B cell (primary cell): ENCODE measurements around the gene PSENEN. TPM values are rescaled to one million over a fixed set of nuclear protein-coding genes. Genes with fewer than 3 reads are reported as not detected.
A peak's percentile ranks its signal among the peaks of the same experiment; 100 is the strongest.

Experiments
- ATAC-seq: fragments of 200-7000 bp; cut with Tn5 transposase; one replicate; pipeline ENCODE4 v1.10.0; 2021; ENCODE audit warnings: low read depth, mild to moderate bottlenecking, moderate number of reproducible peaks, moderate library complexity
- CTCF ChIA-PET: fragments of 350-600 bp; sonication (Branson Sonifier 250); formaldehyde crosslinking; loops from one replicate; lab custom pipeline; 2021; ENCODE audit warnings: antibody characterized with exemption, inconsistent platforms; lab: Charles Lee
- POLR2A ChIA-PET: fragments of 350-600 bp; sonication (Branson Sonifier 250); formaldehyde crosslinking; loops from one replicate; lab custom pipeline; 2021; ENCODE audit warnings: antibody characterized with exemption; lab: Charles Lee
- DNase-seq: peaks from one replicate; pipeline ENCODE4 v3.0.0; 2013
- H2AFZ ChIP-seq: 2 replicates; pipeline ENCODE4 v1.6.1; 2012; ENCODE audit warnings: mild to moderate bottlenecking, low read depth, low read length; ENCODE audit not compliant: insufficient read depth, poor library complexity, severe bottlenecking
- H3K27ac ChIP-seq, 2 donors: 1 replicate in 1 of 2; 2 replicates in 1 of 2; pipeline ENCODE4 v1.5.1; 2012 to 2013; ENCODE audit warnings: low read length in 2 of 2, mild to moderate bottlenecking in 2 of 2, moderate library complexity in 1 of 2
- H3K27me3 ChIP-seq, 4 experiments: fragments of 200-600 bp in 1 of 4; sonication (generic) in 1 of 4; replicated peaks in 1 of 4; 1 replicate in 2 of 4; 2 replicates in 2 of 4; pipeline versions ENCODE4 v1.6.1 to v1.7.0; 2013 to 2016; ENCODE audit warnings: low read length in 3 of 4, mild to moderate bottlenecking in 2 of 4, mixed read lengths in 1 of 4, moderate library complexity in 1 of 4; ENCODE audit not compliant: insufficient read depth in 4 of 4, control insufficient read depth in 3 of 4; ENCODE audit errors: control extremely low read depth in 1 of 4
- H3K36me3 ChIP-seq, 2 experiments: replicated peaks in 1 of 2; 1 replicate in 1 of 2; 2 replicates in 1 of 2; pipeline versions ENCODE4 v1.6.1 to v1.7.1; 2013; ENCODE audit warnings: low read length in 1 of 2; ENCODE audit not compliant: insufficient read depth in 2 of 2, control insufficient read depth in 1 of 2; ENCODE audit errors: control extremely low read depth in 1 of 2, extremely low read depth in 1 of 2
- H3K4me1 ChIP-seq, 2 donors: fragments of 200-600 bp in 1 of 2; sonication (generic) in 1 of 2; 1 replicate in 1 of 2; 2 replicates in 1 of 2; pipeline versions ENCODE4 v1.5.1 to v1.6.1; 2013 to 2017; ENCODE audit warnings: low read length in 2 of 2; ENCODE audit not compliant: control insufficient read depth in 2 of 2, insufficient read depth in 2 of 2
- H3K4me2 ChIP-seq: replicated peaks from 2 replicates; pipeline ENCODE3; 2012; ENCODE audit warnings: mild to moderate bottlenecking, low read depth, low read length; ENCODE audit not compliant: poor library complexity, severe bottlenecking
- H3K4me3 ChIP-seq, 5 experiments: fragments of 200-600 bp in 1 of 5; sonication (generic) in 1 of 5; 1 replicate in 3 of 5; 2 replicates in 2 of 5; pipeline versions ENCODE4 v1.5.1 to v1.7.0; 2011 to 2016; ENCODE audit warnings: low read length in 4 of 5, mild to moderate bottlenecking in 4 of 5, low read depth in 2 of 5, control low read depth in 1 of 5, moderate library complexity in 1 of 5; ENCODE audit not compliant: insufficient read depth in 1 of 5; ENCODE audit errors: control extremely low read depth in 1 of 5, extremely low read depth in 1 of 5
- H3K79me2 ChIP-seq: fragments of 200-600 bp; sonication (generic); one replicate; pipeline ENCODE4 v1.6.0; 2016; ENCODE audit warnings: low read length; ENCODE audit not compliant: control insufficient read depth, insufficient read depth
- H3K9ac ChIP-seq: fragments of 200-600 bp; sonication (generic); 2 replicates; pipeline ENCODE4 v1.6.1; 2017; ENCODE audit warnings: mild to moderate bottlenecking, low read length, moderate library complexity
- H3K9me3 ChIP-seq, 3 donors: one replicate each; pipeline versions ENCODE4 v1.6.1 to v1.7.1; 2013; ENCODE audit warnings: low read length in 2 of 3; ENCODE audit not compliant: control insufficient read depth in 2 of 3, insufficient read depth in 1 of 3; ENCODE audit errors: control extremely low read depth in 1 of 3
- H4K20me1 ChIP-seq: 2 replicates; pipeline ENCODE4 v1.6.0; 2012; ENCODE audit warnings: mild to moderate bottlenecking, low read length; ENCODE audit not compliant: insufficient read depth, control insufficient read depth, poor library complexity, severe bottlenecking
- H3K27ac Mint-ChIP-seq: one replicate; pipeline ENCODE4 v1.8.0; 2021; ENCODE audit warnings: mixed read lengths
- H3K27me3 Mint-ChIP-seq: one replicate; pipeline ENCODE4 v1.8.0; 2021; ENCODE audit warnings: mixed read lengths
- H3K4me1 Mint-ChIP-seq: one replicate; pipeline ENCODE4 v1.8.0; 2021; ENCODE audit warnings: mixed read lengths
- H3K4me3 Mint-ChIP-seq: one replicate; pipeline ENCODE4 v1.8.0; 2021; ENCODE audit warnings: mixed read lengths
- H3K9me3 Mint-ChIP-seq: one replicate; pipeline ENCODE4 v1.8.0; 2022; ENCODE audit warnings: mixed read lengths; ENCODE audit not compliant: insufficient read depth
- EZH2 ChIP-seq: IDR thresholded peaks from 2 replicates; pipeline ENCODE4 v1.6.1; 2012; ENCODE audit warnings: borderline replicate concordance, low read depth, mild to moderate bottlenecking, moderate library complexity, low read length; ENCODE audit not compliant: insufficient read depth, poor library complexity, severe bottlenecking
- WGBS: methylation state at CpG from one replicate; pipeline ENCODE4 v1.1.5; 2013; ENCODE audit warnings: missing lambda C conversion rate; ENCODE audit not compliant: insufficient coverage; 5-methylcytosine and 5-hydroxymethylcytosine counted together
- intact Hi-C: fragments of 100-400 bp; cut with micrococcal nuclease; formaldehyde crosslinking; loops from one replicate; pipeline ENCODE4 v1.10.0; 2022
- polyA plus RNA-seq: library from polyadenylated mRNA; depleted of rRNA; stranded (reverse); fragments of >200 nt; gene quantifications from 2 replicates; pipeline ENCODE4 v1.2.3, GENCODE V29; 2012
- total RNA-seq, 2 donors: library from RNA; stranded (reverse); fragments of 120-200 nt in 1 of 2; gene quantifications; 1 replicate in 1 of 2; 2 replicates in 1 of 2; pipeline versions ENCODE4 v1.2.3 to v1.2.4, GENCODE V29; 2013 to 2022
- TF ChIP-seq, protein P1 (sequence below): fragments of 200-600 bp; IDR thresholded peaks from one replicate; pipeline ENCODE4 v1.8.0; 2022; ENCODE audit warnings: antibody characterized with exemption, mild to moderate bottlenecking

PSENEN gene
- total and polyA plus RNA-seq, 2 donors (not counting 1 experiment from before 2014, with no cell fraction given) = 17.7 to 36.4 TPM

DNA sequence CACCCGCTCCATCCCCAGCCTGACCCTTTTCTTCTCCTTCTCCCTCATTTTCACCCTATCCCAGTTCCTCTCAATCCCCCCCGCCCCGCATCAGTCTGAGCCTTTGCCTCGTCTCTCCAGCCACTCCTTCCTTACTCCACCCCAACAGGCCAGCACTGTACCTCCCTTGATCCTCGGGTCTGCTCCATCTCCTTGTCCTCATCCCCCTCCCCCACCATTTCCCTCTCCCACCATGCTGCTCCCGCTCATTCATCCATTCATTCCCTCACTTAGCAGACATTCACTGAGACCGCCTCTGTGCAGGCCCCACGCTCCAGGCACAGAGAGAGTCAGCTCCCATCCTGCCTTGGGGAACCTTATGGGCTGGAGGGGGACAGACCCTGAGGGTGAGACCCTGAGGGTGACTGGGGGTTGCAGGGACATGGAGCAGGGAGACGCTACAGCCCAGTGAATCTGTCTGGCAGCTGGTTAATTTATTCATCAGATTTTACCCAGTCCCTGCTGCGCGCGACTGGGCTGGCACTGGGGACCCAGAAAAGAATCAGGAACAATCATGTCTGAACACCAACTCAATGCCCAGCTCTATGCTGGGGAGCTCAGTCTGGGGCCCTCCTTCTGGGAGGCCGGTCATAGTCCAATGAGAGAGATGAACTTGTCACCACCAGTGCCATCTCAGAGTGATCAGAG lies 30.8 kb downstream of the PSENEN start:
- intact Hi-C loops = no loop called here
- peaks cover 0 to 2% of the 10 kb centered on the region in 2 experiments for H3K36me3 ChIP-seq
- H3K4me3 Mint-ChIP-seq = peak overlapping the region; percentile 76
- peaks cover 4% of the 10 kb centered on the region for H3K79me2 ChIP-seq
- peak overlapping the region; percentile 90 for H3K4me2 ChIP-seq
- ChIA-PET CTCF (no interaction called here), POLR2A (interaction anchor here (0.6 kb wide), 1 partner anchor 566 kb away, joined by 4 read pairs; no protein-coding TSS in a partner anchor)
- H3K27me3 Mint-ChIP-seq = no peaks in the 10 kb centered on the region
- H3K27ac ChIP-seq = no peak overlapping the region
- no peaks in the 10 kb centered on the region for H4K20me1 ChIP-seq
- ATAC-seq = no peak
- H3K9ac ChIP-seq = peak overlapping the region; percentile 62
- H3K4me1 Mint-ChIP-seq = peaks cover 10% of the 10 kb centered on the region
- no peak for TF ChIP-seq EZH2
- TF ChIP-seq, protein P1, sequence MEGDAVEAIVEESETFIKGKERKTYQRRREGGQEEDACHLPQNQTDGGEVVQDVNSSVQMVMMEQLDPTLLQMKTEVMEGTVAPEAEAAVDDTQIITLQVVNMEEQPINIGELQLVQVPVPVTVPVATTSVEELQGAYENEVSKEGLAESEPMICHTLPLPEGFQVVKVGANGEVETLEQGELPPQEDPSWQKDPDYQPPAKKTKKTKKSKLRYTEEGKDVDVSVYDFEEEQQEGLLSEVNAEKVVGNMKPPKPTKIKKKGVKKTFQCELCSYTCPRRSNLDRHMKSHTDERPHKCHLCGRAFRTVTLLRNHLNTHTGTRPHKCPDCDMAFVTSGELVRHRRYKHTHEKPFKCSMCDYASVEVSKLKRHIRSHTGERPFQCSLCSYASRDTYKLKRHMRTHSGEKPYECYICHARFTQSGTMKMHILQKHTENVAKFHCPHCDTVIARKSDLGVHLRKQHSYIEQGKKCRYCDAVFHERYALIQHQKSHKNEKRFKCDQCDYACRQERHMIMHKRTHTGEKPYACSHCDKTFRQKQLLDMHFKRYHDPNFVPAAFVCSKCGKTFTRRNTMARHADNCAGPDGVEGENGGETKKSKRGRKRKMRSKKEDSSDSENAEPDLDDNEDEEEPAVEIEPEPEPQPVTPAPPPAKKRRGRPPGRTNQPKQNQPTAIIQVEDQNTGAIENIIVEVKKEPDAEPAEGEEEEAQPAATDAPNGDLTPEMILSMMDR = no peak
- no peak overlapping the region for H3K27ac Mint-ChIP-seq
- peak overlapping the region in 4 of 5 experiments; percentile 52 to 68 (median 60) for H3K4me3 ChIP-seq
- peak overlapping the region; percentile 73 for H2AFZ ChIP-seq
- no peak for DNase-seq
- H3K4me1 ChIP-seq = peaks cover 10 to 16% of the 10 kb centered on the region in 2 donors
- H3K27me3 ChIP-seq = no peaks in the 10 kb centered on the region
- WGBS = 68% methylated on average over 12 of the region's 13 CpGs
- no peaks in the 10 kb centered on the region for H3K9me3 ChIP-seq
- no peaks in the 10 kb centered on the region for H3K9me3 Mint-ChIP-seq
